Fibroblast of pulmonary artery (primary cell): ENCODE data around the gene APOA1.

Experiments used
- DNase-seq: peaks from one replicate; pipeline ENCODE4 v3.0.0-alpha.2; 2010; ENCODE audit warnings: low read depth
- H3K4me3 ChIP-seq: replicated peaks from 2 replicates; pipeline ENCODE4 v1.5.1; 2011; ENCODE audit warnings: low read depth, mild to moderate bottlenecking, control low read depth, low read length, moderate library complexity
- TF ChIP-seq, protein P1 (sequence below): IDR thresholded peaks from 2 replicates; pipeline ENCODE4 v1.5.1; 2011; ENCODE audit warnings: mild to moderate bottlenecking, control low read depth, low read length, inconsistent platforms; ENCODE audit errors: missing control alignments

The APOA1 gene

DNA sequence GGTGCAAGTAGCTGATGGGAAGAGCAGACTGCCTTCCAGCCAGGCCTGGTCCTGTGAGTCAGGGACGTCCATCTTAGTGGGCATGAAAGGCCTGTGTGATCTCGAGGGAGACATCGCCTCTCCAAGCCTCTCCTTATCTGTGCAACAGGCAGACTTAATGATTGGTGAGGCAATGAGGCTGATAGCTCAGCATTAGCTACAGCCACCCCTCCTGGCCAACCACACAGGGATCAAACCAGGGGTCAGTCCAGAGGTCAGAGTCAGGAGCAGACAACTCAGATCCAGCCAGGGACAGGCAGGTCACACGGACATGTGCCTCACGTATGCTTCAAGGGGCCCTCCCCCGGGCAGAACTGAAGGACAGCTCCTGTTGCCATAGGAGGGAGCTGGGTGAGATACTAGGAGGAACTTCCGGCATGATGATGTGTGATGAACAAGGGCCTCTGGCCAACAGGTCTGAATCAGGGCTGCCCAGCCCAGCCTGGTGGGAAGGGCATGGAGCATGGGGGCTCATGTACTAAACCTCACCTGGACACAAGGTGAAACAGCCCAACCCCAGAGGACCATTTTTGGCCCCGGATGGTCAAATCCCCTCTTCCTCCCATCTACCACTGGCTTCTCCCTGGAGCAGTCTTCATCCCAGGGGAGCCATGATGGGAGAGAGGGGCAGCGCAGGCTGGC, 10.5 kb downstream of the APOA1 start:
- TF ChIP-seq, protein P1, sequence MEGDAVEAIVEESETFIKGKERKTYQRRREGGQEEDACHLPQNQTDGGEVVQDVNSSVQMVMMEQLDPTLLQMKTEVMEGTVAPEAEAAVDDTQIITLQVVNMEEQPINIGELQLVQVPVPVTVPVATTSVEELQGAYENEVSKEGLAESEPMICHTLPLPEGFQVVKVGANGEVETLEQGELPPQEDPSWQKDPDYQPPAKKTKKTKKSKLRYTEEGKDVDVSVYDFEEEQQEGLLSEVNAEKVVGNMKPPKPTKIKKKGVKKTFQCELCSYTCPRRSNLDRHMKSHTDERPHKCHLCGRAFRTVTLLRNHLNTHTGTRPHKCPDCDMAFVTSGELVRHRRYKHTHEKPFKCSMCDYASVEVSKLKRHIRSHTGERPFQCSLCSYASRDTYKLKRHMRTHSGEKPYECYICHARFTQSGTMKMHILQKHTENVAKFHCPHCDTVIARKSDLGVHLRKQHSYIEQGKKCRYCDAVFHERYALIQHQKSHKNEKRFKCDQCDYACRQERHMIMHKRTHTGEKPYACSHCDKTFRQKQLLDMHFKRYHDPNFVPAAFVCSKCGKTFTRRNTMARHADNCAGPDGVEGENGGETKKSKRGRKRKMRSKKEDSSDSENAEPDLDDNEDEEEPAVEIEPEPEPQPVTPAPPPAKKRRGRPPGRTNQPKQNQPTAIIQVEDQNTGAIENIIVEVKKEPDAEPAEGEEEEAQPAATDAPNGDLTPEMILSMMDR: no peak
- no peak for DNase-seq
- no peak overlapping the region for H3K4me3 ChIP-seq

GRCh38 chr11:116825854-116826750, 11.3 kb downstream of the APOA1 start:
- DNase-seq: no peak
- TF ChIP-seq, protein P1: no peak
- H3K4me3 ChIP-seq: no peak overlapping the region

GRCh38 chr11:116825434-116825833, 12.0 kb downstream of the APOA1 start:
- TF ChIP-seq, protein P1: no peak
- no peak overlapping the region for H3K4me3 ChIP-seq
- DNase-seq: no peak

DNA sequence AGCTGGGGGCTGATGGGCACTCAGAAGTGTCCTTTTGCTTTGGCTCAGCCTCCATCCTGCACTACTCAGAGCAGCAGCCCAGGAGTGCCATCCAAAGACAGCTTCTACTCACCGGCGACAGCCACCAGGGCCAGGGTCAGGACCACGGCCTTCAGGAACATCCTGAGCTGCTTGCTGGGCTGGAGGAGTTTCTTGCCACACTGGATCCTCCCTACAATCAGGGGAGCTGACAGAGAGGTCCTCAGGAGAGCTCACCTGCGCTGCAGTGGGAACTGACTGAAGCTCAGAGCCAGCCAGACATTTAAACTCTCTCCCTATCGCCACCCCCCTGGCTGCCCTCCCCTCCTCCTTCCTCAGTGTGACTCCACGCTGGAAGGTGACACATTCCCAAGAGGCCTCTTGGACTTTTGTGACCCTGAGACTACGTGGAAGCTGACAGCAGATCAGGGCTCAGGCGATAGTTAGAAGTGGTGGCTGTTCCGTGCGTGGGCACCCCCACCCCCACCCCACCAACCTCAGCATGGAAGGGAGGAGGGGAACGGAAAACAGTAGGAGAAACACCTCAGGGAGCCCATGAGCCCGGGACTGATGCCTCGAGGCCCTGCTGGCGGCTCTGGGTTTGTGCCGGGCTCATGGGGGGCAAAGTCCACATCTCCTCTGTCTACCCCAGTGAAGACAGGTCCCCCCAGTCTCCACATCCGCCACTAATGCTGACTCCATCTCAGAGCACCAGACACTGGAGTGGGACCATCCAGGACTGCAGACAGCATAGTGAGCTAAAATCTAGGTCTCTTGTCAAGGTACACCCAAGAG, 14.2 kb downstream of the APOA1 start, which contains the start of gene APOA4:
Gene APOA4, minus strand, starts transcription at position 274 of the 813 bp plus-strand sequence. Its CDS starts 113 bp downstream, at position 161.
- H3K4me3 ChIP-seq: no peak within 1 kb of the TSS
- TF ChIP-seq, protein P1: no peak
- DNase-seq: no peak

DNA sequence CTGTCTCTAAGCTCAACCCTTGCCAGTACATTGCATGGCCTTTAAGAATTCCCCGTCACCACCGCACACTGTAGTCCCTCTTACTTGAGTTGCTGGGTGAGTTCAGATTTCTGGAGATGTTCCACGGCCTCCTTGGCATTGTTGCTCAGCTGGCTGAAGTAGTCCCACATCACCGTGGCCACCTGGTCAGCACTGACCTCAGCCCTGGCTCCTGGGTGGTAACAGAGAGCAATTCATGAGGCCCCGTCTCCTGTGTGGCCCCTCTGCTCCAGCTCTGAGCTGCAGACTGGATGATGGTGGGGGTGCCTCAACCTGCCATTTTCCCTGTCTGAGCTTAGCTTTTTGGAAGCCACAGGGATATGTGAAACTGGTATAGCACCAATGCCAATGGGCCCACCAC, 14.8 kb downstream of the APOA1 start:
- no peak for DNase-seq
- no peak overlapping the region for H3K4me3 ChIP-seq
- TF ChIP-seq, protein P1: no peak

DNA sequence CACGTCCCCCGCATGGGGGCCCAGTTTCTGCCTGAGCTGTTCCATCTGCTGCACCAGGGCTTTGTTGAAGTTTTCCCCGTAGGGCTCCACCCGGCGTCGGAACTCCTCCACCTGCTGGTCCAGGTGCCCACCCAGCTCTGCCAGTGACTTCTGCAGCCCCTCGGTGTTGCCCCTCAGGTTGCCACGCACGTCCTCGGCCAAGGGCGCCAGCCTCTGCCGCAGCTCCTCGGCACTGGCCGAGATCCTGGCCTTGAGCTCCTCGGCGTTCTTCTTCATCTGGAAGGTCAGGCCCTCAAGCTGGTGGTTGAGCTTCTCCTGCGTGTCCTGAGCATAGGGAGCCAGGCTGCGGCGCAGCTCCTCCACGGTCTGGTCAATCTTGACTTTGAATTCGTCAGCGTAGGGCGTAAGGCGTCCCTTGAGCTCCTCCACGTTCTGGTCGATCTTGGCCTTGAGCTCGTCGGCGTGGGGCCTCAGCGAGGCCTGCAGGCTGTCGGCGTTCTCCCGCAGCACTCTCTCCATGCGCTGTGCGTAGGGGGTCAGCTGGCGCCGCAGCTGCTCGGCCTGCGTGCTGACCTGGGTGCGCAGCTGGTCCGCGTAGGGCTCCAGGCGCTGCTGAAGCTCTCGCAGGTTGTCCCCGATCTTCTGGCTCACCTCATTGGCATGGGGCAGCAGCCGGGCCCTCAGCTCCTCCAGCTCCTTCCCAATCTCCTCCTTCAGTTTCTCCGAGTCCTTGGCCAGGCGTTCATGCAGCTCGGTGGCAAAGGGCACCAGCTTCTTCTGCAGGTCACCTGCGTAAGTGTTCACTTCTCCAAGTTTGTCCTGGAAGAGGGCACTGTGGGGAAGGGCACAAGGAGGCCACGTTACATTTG, 16.1 kb downstream of the APOA1 start:
- TF ChIP-seq, protein P1: no peak
- H3K4me3 ChIP-seq: no peak overlapping the region
- DNase-seq: no peak
